ENCODE results near the gene LRTM1.

- TF ChIP-seq, protein P1, sequence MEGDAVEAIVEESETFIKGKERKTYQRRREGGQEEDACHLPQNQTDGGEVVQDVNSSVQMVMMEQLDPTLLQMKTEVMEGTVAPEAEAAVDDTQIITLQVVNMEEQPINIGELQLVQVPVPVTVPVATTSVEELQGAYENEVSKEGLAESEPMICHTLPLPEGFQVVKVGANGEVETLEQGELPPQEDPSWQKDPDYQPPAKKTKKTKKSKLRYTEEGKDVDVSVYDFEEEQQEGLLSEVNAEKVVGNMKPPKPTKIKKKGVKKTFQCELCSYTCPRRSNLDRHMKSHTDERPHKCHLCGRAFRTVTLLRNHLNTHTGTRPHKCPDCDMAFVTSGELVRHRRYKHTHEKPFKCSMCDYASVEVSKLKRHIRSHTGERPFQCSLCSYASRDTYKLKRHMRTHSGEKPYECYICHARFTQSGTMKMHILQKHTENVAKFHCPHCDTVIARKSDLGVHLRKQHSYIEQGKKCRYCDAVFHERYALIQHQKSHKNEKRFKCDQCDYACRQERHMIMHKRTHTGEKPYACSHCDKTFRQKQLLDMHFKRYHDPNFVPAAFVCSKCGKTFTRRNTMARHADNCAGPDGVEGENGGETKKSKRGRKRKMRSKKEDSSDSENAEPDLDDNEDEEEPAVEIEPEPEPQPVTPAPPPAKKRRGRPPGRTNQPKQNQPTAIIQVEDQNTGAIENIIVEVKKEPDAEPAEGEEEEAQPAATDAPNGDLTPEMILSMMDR (IDR thresholded peaks at IDR 0.05; ENCODE audit: low read length) = no peak
- TF ChIP-seq EZH2 (IDR thresholded peaks at IDR 0.05; ENCODE audit: borderline replicate concordance, low read length) = no peak
Measured at GRCh38 chr3:54939557-54940300, 11.9 kb upstream of the LRTM1 start.
